Osteocyte (in vitro differentiated cells): ENCODE data around the gene FAM83G. TPM values are rescaled to one million over a fixed set of nuclear protein-coding genes. Genes with fewer than 3 reads are reported as not detected.

ENCODE experiments used
- DNase-seq: peaks from one replicate; pipeline ENCODE4 v3.0.0; 2021; ENCODE audit warnings: mixed read lengths; ENCODE audit not compliant: unreplicated experiment; ENCODE audit errors: extremely low spot score
- H3K27ac Mint-ChIP-seq: one replicate; pipeline ENCODE4 v1.8.0; 2021; ENCODE audit warnings: mild to moderate bottlenecking, mixed read lengths; ENCODE audit not compliant: unreplicated experiment
- H3K27me3 Mint-ChIP-seq: one replicate; pipeline ENCODE4 v1.8.0; 2021; ENCODE audit warnings: mixed read lengths; ENCODE audit not compliant: unreplicated experiment
- H3K36me3 Mint-ChIP-seq: one replicate; pipeline ENCODE4 v1.8.0; 2021; ENCODE audit warnings: mixed read lengths; ENCODE audit not compliant: unreplicated experiment
- H3K4me1 Mint-ChIP-seq: one replicate; pipeline ENCODE4 v1.8.0; 2021; ENCODE audit warnings: mixed read lengths; ENCODE audit not compliant: unreplicated experiment
- H3K4me3 Mint-ChIP-seq: one replicate; pipeline ENCODE4 v1.8.0; 2021; ENCODE audit warnings: mild to moderate bottlenecking, moderate library complexity, mixed read lengths; ENCODE audit not compliant: unreplicated experiment
- H3K9me3 Mint-ChIP-seq: one replicate; pipeline ENCODE4 v1.8.0; 2021; ENCODE audit warnings: mixed read lengths; ENCODE audit not compliant: unreplicated experiment
- CTCF ChIP-seq: fragments of 200-600 bp; sonication (generic); IDR thresholded peaks from 2 replicates; pipeline ENCODE4 v1.5.0; 2021; ENCODE audit warnings: antibody characterized with exemption, mild to moderate bottlenecking, moderate library complexity
- total RNA-seq: library from RNA; stranded (reverse); gene quantifications from 2 replicates; pipeline ENCODE4 v1.2.1, GENCODE V29; 2021

FAM83G gene
- total RNA-seq, 1 donor from 2014 or later, result 4.1 TPM

GRCh38 chr17:18999394-18999793 is 5.2 kb downstream of the FAM83G start:
- H3K27me3 Mint-ChIP-seq, result no peaks in the 10 kb centered on the region
- TF ChIP-seq CTCF, result no peak
- H3K27ac Mint-ChIP-seq, result no peak overlapping the region
- peaks cover 5% of the 10 kb centered on the region for H3K36me3 Mint-ChIP-seq
- no peak overlapping the region for H3K4me3 Mint-ChIP-seq
- H3K4me1 Mint-ChIP-seq, result peaks cover 5% of the 10 kb centered on the region
- DNase-seq, result no peak
- H3K9me3 Mint-ChIP-seq, result peaks cover 10% of the 10 kb centered on the region

- Mint-ChIP-seq H3K4me3 (no peak overlapping the region), H3K4me1 (peaks cover 3% of the 10 kb centered on the region)
- no peak for TF ChIP-seq CTCF
These were observed 6.8 kb downstream of the FAM83G start for GRCh38 chr17:18997650-18998196.

GRCh38 chr17:18996458-18996857 is 8.1 kb downstream of the FAM83G start:
- TF ChIP-seq CTCF, result no peak
- no peak overlapping the region for H3K27ac Mint-ChIP-seq
- H3K36me3 Mint-ChIP-seq, result peaks cover 5% of the 10 kb centered on the region
- H3K4me1 Mint-ChIP-seq, result no peaks in the 10 kb centered on the region
- peaks cover 10% of the 10 kb centered on the region for H3K9me3 Mint-ChIP-seq
- H3K27me3 Mint-ChIP-seq, result no peaks in the 10 kb centered on the region
- H3K4me3 Mint-ChIP-seq, result no peak overlapping the region
- DNase-seq, result no peak

More at GRCh38 chr17:18997650-18998196, 6.8 kb downstream of the FAM83G start:
- H3K27ac Mint-ChIP-seq, result no peak overlapping the region
- H3K36me3 Mint-ChIP-seq, result peaks cover 5% of the 10 kb centered on the region
- peaks cover 10% of the 10 kb centered on the region for H3K9me3 Mint-ChIP-seq
- no peak for DNase-seq
- no peaks in the 10 kb centered on the region for H3K27me3 Mint-ChIP-seq

GRCh38 chr17:18995220-18995619 is 9.3 kb downstream of the FAM83G start:
- peaks cover 10% of the 10 kb centered on the region for H3K9me3 Mint-ChIP-seq
- no peak for TF ChIP-seq CTCF

GRCh38 chr17:18994631-18995030 is 9.9 kb downstream of the FAM83G start:
- TF ChIP-seq CTCF, result no peak
- Mint-ChIP-seq H3K4me1 (no peaks in the 10 kb centered on the region), H3K9me3 (peaks cover 10% of the 10 kb centered on the region), H3K27ac (no peak overlapping the region), H3K36me3 (peaks cover 5% of the 10 kb centered on the region), H3K27me3 (no peaks in the 10 kb centered on the region), H3K4me3 (no peak overlapping the region)
- no peak for DNase-seq

More at GRCh38 chr17:18995220-18995619, 9.3 kb downstream of the FAM83G start:
- DNase-seq, result no peak
- Mint-ChIP-seq H3K4me1 (no peaks in the 10 kb centered on the region), H3K36me3 (peaks cover 5% of the 10 kb centered on the region), H3K4me3 (no peak overlapping the region), H3K27ac (no peak overlapping the region), H3K27me3 (no peaks in the 10 kb centered on the region)
